ENCODE measurements around the gene CST9.
"Not testable (repeated sequence)": the region's sequence is repeated elsewhere in the genome, so short reads cannot be mapped to it uniquely, and the experiment has no call there.

CST9 gene

DNA sequence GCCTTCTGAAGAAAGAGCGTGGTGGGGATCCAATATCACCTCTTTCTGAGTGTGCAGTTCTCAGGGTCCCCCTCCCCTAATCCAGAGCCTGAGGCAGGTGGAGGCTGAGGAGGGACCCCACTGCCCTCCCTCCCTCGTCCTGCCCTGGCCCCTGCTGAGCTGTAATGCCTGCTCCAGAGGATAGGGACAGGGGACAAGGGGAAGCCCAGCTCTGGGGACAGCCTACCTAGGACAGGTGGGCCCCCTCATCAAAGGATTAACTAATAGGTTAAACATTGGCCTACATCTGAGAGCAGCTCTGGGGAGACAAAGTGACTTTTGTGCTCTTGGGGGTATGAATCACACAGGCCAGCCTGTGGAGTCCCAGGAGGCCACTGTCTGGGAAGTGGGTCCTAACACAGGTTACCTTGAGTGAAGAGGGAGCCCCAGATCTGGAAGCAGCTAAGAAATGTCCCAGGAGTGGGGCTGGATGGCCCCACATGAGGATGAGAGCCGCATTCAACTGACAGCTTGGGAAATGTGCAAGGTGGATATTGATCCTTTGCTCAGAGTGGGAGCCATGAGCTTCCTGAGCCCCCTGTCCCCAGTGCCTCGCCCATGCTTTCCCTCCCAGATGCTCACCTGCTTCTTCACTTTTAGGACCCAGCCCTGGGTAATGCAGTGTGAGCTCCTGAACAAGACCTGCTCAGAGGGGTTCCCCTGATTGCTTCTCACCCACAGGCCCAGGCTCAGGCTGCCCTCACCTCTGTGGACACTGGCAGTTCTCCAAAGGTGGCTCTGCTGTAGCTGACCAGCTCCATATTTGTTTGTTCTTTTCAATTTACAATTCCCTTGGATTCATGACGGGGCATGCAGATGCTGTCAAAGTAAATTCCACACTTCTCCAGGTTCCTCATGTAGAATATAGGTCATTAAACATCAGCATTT is 19.6 kb downstream of the CST9 start:
- no peak for DNase-seq

DNA sequence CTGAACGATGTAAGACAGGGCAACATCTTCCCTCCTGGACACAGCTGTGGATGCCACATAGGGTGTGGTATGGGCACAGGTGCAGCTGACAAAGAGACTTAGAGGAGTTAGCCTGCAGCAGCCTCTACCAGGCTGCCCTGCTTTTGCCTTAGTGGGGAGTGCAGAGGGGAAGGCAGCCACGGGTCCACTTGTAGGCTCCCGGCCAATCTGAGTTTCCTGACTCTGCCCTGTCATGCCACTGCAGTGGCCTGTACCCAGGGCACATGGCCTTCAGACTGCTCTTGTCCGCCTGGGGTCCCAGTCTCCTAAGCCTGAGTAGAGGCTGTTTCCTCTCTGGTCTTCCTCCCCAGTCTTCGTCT is 20.3 kb downstream of the CST9 start:
- no peak for DNase-seq

DNA sequence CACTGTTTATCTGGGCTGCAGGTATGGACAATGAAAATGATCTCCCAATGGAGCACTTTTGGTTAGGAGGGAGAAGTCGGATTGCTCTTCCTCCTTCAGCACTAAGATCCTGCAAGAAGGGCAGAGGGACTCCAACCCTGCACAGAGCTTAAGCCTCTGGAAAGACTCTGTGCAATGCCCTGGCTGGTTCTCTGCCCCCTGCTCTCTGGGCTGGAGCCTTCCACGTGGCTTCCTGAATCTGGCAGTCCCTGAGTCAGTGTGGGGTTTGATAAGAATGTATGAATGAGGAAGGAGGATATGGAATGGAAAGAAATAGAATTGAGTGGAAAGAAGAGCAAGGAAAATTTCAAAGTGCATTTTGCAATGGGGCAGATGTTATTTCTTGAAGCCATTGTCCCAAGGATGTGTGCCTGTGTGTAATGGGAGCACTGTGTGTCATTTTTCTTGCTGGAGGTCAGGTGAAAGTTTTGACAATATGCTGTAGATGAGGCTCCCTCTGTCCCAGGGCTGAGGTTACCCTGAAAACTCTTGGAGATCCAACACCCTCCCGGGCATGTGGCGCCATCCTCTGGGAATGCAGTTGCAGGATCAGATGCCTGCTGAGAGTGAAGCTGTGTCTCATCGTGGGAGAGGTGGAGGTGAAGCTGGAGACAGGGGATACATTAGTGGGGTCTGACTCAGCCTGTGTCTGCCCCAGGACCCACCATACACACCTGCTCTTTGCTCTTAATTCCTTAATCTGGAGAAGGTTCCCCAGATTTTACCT is 21.1 kb downstream of the CST9 start:
- DNase-seq, result no peak

DNA sequence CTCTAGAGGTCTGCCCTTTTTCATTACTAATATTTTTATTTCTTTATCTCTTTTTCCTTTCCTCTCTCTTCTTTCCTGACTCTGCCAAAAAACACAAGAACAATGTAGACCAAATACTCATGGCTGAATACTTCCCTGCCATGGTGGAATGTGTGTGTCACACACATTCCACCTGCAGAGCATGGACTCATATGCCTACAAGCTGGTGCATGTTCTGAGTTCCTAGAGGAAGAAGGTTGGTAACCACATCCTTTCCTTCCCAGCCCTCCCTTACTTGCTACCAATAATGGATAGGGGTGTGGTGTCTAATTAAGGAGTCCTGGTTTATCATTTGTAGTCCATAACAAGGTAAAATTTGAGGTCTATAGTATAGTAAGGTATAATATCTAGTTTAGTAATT is 22.2 kb downstream of the CST9 start:
- no peak for DNase-seq

GRCh38 chr20:23582293-23582692 is 23.4 kb downstream of the CST9 start:
- DNase-seq, result no peak

- DNase-seq, result not testable (repeated sequence)
Measured at GRCh38 chr20:23581833-23582232, 23.9 kb downstream of the CST9 start.

- DNase-seq, result no peak
Measured at GRCh38 chr20:23574977-23575376, 30.7 kb downstream of the CST9 start.

- DNase-seq, result no peak
Measured at GRCh38 chr20:23570178-23570760, 35.4 kb downstream of the CST9 start.

DNA sequence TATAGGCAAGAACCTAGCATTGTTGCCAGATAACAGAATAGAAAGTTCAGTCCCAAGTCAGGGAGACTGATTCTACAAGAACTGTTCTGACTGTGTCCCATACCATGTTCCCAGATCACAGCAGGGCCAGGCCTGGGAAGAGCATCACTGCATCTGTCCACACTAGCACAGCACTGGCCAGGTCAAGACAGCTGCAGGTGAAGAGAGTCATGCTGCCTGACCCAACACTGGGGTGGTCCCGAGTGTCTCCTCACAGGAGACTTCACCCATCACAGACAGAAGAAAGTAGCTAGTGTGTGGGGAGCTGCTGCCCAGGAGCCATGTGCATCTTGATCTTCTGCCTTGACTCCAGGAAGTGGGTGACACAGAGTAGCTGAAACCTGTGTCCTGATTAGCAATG is 36.1 kb downstream of the CST9 start:
- DNase-seq, result no peak

- DNase-seq, result no peak
Measured at GRCh38 chr20:23568971-23569330, 36.8 kb downstream of the CST9 start.

DNA sequence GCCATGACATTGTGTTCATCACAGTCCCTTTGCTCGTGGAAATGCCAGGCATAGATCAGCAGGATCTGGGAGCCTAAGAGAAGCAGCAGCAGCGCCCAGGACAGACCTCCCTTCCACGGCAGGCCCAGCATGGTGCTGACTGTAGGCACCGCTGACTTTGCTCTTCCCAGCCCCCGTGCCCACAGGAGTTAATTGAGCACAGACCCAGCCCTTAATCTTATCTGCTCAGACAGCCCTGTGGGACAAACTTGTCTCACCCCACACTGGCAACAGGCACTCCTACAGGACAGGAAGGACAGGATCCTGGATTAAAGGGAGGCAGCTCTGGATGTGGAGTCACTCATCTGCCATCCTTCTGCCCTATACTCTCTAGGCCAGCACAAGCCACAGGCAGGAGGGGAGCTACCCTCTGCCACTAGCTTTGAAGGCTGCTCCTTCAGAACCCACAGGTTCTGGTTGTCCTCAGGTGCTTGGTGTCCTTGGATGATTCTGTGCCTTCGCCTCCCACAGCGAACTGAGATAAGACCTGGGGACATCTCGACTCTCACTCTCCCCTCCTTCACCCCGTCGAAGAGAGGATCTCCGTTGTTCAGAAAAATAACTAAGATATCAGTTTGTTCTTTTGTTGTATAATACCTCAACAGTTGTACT is 37.3 kb downstream of the CST9 start, which contains the start of gene CST9L:
TSS of gene CST9L (minus strand) at position 165 of the 651 bp plus-strand sequence. CDS start at position 131, 34 bp downstream.
- DNase-seq, result no peak

- DNase-seq, result no peak
Measured at GRCh38 chr20:23566199-23566932, 39.4 kb downstream of the CST9 start.

- DNase-seq, result no peak
Measured at GRCh38 chr20:23565503-23566045, 40.1 kb downstream of the CST9 start.

GRCh38 chr20:23564927-23565326 is 40.8 kb downstream of the CST9 start:
- DNase-seq, result no peak

DNA sequence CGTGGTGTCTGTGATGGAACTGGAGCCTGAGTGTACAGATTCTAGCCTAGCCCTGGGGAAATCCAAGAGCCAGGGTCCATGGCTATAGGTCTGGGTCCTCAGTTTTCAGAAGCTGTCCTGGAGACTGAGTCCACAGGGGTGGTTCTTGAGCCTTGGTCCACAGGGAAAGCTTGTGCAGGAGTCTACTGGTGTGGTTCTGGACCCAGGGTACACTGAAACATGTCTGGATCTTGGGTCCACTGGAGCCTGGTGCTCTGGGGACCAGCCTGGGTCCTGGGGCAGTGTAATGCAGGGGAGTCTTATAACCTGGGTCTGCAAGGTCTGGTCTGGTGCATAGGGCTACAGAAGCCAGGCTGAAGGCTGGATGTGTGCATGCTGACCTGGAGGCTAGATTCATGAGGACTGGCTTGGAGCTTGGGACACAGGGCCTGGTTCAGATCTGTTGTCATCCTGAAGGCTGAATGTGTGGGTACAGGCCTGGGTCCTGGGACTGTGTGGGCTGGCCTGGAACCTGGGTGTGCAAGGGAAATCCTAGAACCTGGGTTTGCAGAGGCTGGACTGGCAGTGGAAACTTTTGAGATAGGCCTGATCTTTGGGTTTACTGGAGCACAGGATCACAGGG is 42.9 kb downstream of the CST9 start:
- no peak for DNase-seq

DNA sequence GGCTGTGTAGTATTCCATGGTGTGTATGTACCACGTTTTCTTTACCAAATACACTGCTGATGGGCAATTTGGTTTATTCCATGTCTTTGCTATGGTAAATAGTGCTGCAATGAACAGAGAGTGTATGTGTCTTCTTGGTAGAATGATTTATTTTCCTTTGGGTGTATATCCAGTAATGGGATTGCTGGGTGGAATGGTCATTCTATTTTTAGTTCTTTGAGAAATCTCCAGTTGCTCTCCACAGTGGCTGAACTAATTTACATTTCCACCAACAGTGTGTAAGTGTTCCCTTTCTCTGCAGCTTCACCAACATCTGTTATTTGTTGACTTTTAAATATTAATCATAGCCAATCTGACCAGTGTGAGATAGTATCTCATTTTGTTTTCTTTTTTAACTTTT is 51.3 kb downstream of the CST9 start:
- no peak for DNase-seq
